Osteoblast (primary cell): Measurements from ENCODE around the gene MAN2C1. TPM values are rescaled to one million over a fixed set of nuclear protein-coding genes. Genes with fewer than 3 reads are reported as not detected.
"Not testable (repeated sequence)": the region's sequence is repeated elsewhere in the genome, so short reads cannot be mapped to it uniquely, and the experiment has no call there.

Source experiments
- DNase-seq: peaks from one replicate; pipeline ENCODE4 v3.0.0; 2011; ENCODE audit warnings: low spot score, mixed read lengths; ENCODE audit not compliant: insufficient read length; ENCODE audit errors: missing footprints
- H2AFZ ChIP-seq: 2 replicates; pipeline ENCODE4 v1.6.0; 2011; ENCODE audit warnings: mild to moderate bottlenecking, low read length
- H3K27ac ChIP-seq: 2 replicates; pipeline ENCODE4 v1.5.1; 2011; ENCODE audit warnings: mild to moderate bottlenecking, low read depth, low read length, moderate library complexity
- H3K27me3 ChIP-seq: 2 replicates; pipeline ENCODE4 v1.6.0; 2012; ENCODE audit warnings: mild to moderate bottlenecking, control low read depth, inconsistent platforms, low read length, moderate library complexity; ENCODE audit not compliant: insufficient read depth
- H3K36me3 ChIP-seq: 2 replicates; pipeline ENCODE4 v1.5.1; 2011; ENCODE audit warnings: mild to moderate bottlenecking, low read length, control low read depth, moderate library complexity; ENCODE audit not compliant: insufficient read depth
- H3K4me1 ChIP-seq: 2 replicates; pipeline ENCODE4 v1.5.1; 2011; ENCODE audit warnings: mild to moderate bottlenecking, low read length, control low read depth, moderate library complexity; ENCODE audit not compliant: insufficient read depth
- H3K4me2 ChIP-seq: 2 replicates; pipeline ENCODE4 v1.6.0; 2011; ENCODE audit warnings: mild to moderate bottlenecking, low read length; ENCODE audit not compliant: insufficient read depth
- H3K4me3 ChIP-seq: fragments of 200-600 bp; sonication (generic); 3 replicates; pipeline ENCODE4 v1.5.1; 2012; ENCODE audit warnings: mild to moderate bottlenecking, low read length, inconsistent platforms; ENCODE audit not compliant: insufficient read depth
- H3K79me2 ChIP-seq: 2 replicates; pipeline ENCODE4 v1.6.0; 2012; ENCODE audit warnings: mild to moderate bottlenecking, low read length, control low read depth, inconsistent platforms; ENCODE audit not compliant: insufficient read depth
- H3K9me3 ChIP-seq: 2 replicates; pipeline ENCODE4 v1.5.1; 2011; ENCODE audit warnings: low read depth, low read length, control low read depth
- H4K20me1 ChIP-seq: 2 replicates; pipeline ENCODE4 v1.6.0; 2012; ENCODE audit warnings: mild to moderate bottlenecking, low read length, control low read depth; ENCODE audit not compliant: insufficient read depth
- total RNA-seq: library from RNA; depleted of rRNA; stranded (reverse); fragments of >200 nt; gene quantifications from 2 replicates; pipeline ENCODE4 v1.2.3, GENCODE V29; 2012
- TF ChIP-seq, protein P1 (sequence below): IDR thresholded peaks from 2 replicates; pipeline ENCODE4 v1.5.1; 2011; ENCODE audit warnings: mild to moderate bottlenecking, low read depth, low read length, moderate library complexity; ENCODE audit errors: extremely low read depth

MAN2C1 gene
- total RNA-seq, 1 donor = 123 TPM

DNA sequence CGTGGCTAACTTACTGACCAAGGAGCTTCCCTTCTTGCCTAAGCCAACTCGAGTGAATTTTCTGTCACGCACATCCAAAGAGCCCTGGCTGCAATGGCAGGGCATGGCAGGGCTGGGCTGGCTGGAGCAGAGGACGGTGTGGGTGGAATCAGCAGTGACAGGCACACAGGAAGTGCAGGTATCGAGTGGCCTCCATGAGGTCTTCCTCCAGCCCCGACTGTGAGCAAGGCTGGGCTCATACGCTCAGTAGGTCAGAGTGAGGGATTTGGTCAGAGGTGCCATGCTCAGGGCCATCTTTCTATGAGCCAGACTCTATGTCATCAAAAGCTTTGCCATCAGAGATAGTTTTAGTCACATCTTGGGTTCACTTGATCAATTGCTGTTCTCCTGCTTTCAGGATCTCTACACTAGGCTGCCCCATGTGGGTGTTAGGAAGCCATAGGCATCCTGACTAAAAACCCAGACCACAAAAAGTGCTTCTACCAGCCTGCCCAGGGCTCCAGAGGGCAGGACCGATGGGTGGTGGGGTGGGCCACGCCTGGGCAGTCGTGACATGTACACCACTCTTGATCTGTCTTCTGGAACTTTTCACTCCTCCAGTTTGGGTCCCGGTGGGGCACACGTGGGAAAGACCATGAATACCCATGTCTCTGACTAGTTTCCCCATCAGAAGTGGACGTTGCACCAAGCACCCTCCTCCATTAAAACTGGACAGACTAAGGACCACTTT, 55.1 kb downstream of the MAN2C1 start:
- no peak for DNase-seq
- Histone ChIP-seq H2AFZ (no peak overlapping the region), H3K4me2 (no peak overlapping the region), H3K79me2 (no peaks in the 10 kb centered on the region), H3K27ac (no peak overlapping the region), H3K36me3 (no peaks in the 10 kb centered on the region), H4K20me1 (no peaks in the 10 kb centered on the region), H3K9me3 (no peaks in the 10 kb centered on the region), H3K4me3 (no peak overlapping the region), H3K27me3 (peaks cover 20% of the 10 kb centered on the region), H3K4me1 (no peaks in the 10 kb centered on the region)
- TF ChIP-seq, protein P1, sequence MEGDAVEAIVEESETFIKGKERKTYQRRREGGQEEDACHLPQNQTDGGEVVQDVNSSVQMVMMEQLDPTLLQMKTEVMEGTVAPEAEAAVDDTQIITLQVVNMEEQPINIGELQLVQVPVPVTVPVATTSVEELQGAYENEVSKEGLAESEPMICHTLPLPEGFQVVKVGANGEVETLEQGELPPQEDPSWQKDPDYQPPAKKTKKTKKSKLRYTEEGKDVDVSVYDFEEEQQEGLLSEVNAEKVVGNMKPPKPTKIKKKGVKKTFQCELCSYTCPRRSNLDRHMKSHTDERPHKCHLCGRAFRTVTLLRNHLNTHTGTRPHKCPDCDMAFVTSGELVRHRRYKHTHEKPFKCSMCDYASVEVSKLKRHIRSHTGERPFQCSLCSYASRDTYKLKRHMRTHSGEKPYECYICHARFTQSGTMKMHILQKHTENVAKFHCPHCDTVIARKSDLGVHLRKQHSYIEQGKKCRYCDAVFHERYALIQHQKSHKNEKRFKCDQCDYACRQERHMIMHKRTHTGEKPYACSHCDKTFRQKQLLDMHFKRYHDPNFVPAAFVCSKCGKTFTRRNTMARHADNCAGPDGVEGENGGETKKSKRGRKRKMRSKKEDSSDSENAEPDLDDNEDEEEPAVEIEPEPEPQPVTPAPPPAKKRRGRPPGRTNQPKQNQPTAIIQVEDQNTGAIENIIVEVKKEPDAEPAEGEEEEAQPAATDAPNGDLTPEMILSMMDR = no peak

DNA sequence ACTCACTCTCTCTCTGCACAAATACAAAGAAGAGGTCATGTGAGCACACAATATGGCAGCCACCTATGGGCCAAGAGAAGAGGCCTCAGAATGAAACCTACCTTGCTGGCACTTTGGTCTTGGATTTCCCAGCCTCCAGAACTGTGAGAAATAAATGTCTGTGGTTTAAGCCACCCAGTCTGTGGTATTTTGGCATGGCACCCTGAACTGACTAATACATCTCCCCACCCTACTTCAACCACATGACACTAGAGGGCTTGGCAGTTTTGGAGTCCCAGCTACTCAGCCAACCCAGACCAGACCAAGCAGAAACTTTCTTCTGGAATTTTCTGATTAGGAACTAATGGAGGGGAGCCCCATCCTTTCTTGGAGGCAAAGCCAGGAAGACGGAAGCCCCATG, 55.9 kb downstream of the MAN2C1 start:
- peaks cover 27% of the 10 kb centered on the region for H3K27me3 ChIP-seq
- not testable (repeated sequence) for H3K4me3 ChIP-seq, H3K4me1 ChIP-seq, H3K9me3 ChIP-seq, H3K36me3 ChIP-seq, H3K79me2 ChIP-seq, H3K27ac ChIP-seq, H2AFZ ChIP-seq, H3K4me2 ChIP-seq, H4K20me1 ChIP-seq, DNase-seq

DNA sequence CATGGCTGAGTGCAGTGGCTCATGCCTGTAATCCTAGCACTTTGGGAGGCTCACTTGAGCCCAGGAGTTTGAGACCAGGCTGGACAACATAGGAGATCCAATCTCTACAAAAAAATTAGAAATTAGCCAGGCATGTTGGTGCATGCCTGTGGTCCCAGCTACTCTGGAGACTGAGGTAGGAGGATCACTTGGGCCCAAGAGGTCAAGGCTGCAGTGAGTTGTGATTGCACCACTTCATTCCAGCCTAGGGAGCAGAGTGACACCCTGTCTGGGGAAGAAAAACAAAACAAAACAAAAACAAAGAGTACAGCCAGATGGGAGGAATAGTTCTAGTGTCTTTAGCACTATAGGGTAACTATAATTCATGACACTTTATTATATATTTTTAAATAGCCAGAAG, 58.7 kb downstream of the MAN2C1 start:
- no peaks in the 10 kb centered on the region for H3K79me2 ChIP-seq
- peaks cover 47% of the 10 kb centered on the region for H3K27me3 ChIP-seq
- H4K20me1 ChIP-seq = no peaks in the 10 kb centered on the region
- H3K27ac ChIP-seq = no peak overlapping the region
- no peaks in the 10 kb centered on the region for H3K4me1 ChIP-seq
- no peaks in the 10 kb centered on the region for H3K9me3 ChIP-seq
- no peak overlapping the region for H3K4me2 ChIP-seq
- no peaks in the 10 kb centered on the region for H3K36me3 ChIP-seq
- TF ChIP-seq, protein P1 = no peak
- DNase-seq = no peak
- no peak overlapping the region for H2AFZ ChIP-seq
- H3K4me3 ChIP-seq = no peak overlapping the region

DNA sequence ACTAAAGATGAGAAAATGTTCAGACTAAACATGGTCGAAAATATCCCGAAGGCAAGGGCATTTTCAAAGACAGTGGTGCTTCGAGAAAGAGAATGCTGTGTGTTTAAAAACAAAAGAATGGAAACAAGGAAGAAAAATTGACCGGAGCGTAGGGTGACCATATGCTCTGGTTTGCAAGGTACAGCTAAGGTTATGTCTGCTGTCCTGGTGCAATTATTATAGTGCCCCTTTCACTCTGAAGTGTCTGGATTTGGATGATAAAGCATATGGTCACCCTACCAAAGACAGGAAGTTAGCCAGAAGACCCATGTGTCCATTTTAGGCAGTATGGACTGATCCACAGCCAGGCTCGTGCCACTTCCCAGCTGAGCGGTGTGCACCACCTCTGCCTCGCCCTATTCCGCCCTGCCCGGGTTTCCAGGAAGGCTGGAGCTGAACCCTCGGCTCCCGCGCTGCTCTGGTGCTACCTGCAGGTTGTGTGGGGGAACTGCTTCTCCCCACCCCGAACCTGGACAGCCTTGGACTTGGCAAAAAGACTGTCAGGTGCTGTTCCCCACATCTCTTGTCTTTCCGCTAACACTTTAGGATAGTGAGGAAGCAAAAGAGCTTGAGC, 60.5 kb downstream of the MAN2C1 start:
- no peaks in the 10 kb centered on the region for H3K9me3 ChIP-seq
- no peaks in the 10 kb centered on the region for H3K79me2 ChIP-seq
- H3K27me3 ChIP-seq = peaks cover 56% of the 10 kb centered on the region
- H3K27ac ChIP-seq = no peak overlapping the region
- no peaks in the 10 kb centered on the region for H3K36me3 ChIP-seq
- DNase-seq = peak; percentile 84
- H3K4me1 ChIP-seq = no peaks in the 10 kb centered on the region
- no peaks in the 10 kb centered on the region for H4K20me1 ChIP-seq
- H3K4me2 ChIP-seq = no peak overlapping the region
- TF ChIP-seq, protein P1 = peak; percentile 44
- peak overlapping the region; percentile 20 for H2AFZ ChIP-seq
- H3K4me3 ChIP-seq = no peak overlapping the region
